ENCODE data around the gene YTHDC1. TPM values are rescaled to one million over a fixed set of nuclear protein-coding genes. Genes with fewer than 3 reads are reported as not detected.

YTHDC1 gene
- total RNA-seq, 1 donor from 2014 or later: 116 TPM

DNA sequence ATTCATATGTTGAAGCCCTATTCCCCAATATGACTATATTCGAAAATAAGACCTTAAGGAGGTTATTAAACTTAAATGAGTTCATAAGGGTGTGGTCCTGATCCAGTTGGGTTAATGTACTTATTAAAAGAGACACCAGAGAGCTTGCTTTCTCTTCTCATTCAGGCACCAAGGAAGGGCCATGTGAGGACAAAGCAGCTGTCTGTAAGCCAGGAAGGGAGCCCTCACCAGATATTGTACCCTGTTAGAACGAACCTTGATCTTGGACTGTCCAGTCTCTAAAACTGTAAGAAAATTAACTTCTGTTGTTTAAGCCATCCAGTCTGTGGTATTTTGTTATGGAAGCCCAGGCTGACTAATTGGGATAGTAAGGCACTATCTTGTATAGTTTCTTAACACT is 9.1 kb upstream of the YTHDC1 start:
- DNase-seq (ENCODE audit: low spot score): no peak

DNA sequence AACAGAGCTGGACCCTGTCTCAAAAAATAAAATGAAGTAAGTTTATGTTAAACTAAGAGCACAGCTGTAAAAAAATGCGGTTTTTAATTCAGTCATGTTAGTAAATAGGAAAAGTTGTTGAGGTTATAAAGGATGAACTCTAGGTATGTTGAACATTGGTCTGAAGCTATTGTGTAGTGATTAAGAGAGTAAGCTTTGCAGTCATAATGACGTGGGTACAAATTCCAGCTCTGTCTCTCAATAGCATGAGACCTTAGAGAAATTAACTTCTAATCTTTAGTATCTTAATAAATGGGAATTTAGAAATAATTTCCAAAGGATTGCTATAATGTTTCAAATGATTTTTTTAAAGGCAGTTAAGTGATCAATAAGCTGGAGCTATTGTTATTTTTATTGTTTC is 2.9 kb upstream of the YTHDC1 start:
- no peak for DNase-seq (ENCODE audit: low spot score)

DNA sequence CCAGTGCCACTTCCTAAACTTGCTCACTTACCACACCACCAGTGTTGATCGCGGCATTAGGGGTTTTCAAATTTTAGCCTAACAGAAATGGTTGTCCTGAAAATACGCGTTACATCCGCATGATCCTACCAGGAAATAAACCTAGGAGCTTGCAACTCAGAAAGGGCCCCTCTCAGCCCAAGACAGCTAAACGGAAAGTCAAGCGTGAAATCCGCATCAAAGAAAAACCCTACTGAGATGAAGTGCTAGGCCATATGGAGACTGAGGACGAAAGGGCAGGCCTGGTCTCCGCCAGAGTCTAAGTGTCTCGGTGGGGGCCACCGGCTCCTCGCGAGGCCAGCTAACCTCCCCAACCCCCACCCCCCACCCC is 626 bp downstream of the YTHDC1 start:
- DNase-seq (ENCODE audit: low spot score): no peak

DNA sequence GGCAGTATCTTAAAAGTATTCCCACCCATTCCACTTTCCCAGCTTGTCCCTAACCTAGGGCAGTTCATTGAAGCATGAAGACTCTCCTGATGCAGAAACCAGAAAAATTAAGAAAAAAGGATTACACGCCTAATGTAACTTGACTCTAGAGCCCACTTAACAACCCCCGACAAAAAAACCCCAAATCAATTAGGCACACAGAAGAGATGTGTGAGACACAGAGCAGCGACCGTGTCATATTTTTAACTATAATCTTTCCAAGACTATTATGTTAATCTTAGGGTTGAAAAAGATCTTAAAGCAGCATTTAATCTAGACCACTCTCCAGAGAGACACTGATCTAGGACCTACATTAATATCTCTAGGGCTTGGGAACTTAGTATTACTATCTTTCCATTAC is 1.3 kb downstream of the YTHDC1 start:
- no peak for DNase-seq (ENCODE audit: low spot score)

DNA sequence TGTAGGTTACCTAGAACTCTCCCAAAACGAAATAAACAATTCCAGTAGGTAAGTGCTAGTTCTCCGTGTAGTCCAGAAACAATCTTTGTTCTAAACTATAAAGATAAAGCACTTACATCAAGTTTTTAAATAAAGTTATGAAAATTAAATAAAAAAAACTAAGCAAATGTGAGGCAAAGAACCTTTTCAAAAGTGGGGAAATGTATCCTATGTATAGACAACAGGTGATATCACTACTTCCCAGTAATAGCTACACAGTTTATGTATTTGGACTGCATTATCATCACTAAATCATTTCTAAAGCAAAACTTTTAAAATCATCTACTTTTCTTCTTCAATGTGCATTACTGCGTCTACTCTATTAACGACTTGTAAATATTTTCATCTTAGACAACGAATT is 2.0 kb downstream of the YTHDC1 start:
- DNase-seq (ENCODE audit: low spot score): no peak

DNA sequence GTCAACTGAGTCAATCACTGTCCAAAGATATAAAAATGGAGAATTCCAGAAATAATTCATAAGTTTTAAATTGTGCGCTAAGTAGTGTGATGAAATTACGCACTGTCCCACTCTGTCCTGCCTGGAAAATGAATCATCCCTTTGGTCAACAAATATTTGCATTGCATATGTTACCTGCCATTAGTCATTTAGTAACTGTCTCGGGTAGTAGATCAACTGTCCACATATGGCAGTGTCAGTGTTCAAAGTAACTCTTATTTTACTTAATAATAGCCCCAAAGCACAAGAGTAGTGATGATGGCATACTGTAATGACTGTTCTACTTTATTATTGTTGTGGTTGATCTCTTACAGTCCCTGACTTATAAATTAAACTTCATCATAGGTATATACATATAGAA is 3.4 kb downstream of the YTHDC1 start:
- no peak for DNase-seq (ENCODE audit: low spot score)

DNA sequence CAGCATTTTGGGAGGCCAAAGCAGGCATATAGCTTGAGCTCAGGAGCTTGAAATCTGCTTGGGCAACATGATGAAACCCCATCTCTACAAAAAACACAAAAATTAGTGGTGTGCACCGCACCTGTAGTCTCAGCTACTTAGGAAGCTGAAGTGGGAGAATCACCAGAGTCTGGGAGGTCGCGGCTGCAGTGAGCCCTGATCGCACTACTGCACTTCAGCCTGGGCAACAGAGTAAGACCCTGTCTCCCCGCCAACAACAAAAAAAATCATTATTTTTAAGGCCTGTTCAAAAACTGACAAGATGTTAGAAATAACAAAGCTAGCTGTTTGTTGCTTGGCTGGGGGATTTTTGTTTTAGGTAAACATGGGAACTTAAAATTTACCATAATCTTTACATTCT is 5.1 kb downstream of the YTHDC1 start:
- DNase-seq (ENCODE audit: low spot score): no peak

DNA sequence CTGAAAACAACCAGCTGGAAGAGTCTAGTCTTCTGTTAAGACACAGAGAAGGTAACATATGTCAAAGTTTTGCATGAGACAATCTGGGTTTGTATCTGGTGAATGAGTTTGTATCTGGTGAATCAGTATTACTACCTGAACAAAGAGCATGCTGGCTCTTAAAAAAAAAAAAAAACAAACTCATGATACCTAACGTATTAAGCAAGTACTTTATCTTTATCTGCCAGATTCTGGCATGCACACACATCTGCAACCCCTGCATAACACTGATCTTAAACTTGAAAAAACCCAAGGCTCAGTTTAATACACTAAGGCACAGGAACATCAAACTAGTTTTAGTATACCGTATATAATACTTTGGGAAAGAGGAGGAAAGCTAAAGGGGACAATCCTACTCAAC is 5.8 kb downstream of the YTHDC1 start:
- DNase-seq (ENCODE audit: low spot score): no peak

DNA sequence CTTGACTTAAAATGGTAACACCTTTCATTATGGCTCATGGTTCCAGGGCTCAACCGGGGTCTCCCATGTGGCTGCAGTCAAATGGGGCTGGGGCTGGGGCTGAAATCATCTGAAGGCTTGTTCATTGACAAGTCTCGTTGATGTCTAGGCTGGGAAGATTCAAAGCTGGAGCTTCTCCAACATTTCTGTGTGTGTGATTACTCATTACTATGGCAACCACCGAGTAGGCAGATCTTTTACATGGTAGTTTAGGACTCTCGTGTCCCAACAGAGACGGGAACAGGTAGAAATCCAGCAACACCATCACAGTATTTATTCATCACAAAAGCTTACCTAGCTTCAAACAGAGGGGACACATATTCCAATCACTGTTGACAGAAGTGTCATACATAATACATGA is 7.8 kb downstream of the YTHDC1 start:
- DNase-seq (ENCODE audit: low spot score): no peak

DNA sequence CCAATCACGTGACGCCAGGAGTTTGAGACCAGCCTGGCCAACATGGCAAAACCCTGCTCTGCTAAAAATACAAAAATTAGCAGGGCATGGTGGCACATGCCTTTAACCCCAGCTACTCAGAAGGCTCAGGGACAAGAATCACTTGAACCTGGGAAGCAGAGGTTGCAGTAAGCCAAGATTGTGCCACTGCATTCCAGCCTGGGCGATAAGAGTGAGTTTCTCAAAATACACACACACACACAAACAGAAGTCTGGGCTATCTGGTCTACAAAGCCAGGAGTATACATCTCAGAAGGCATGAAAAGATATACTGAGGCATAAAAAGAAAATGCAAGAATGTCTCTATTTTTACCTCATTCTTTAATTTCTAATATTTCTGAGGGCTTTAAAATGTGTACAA is 11.3 kb downstream of the YTHDC1 start:
- no peak for DNase-seq (ENCODE audit: low spot score)

DNA sequence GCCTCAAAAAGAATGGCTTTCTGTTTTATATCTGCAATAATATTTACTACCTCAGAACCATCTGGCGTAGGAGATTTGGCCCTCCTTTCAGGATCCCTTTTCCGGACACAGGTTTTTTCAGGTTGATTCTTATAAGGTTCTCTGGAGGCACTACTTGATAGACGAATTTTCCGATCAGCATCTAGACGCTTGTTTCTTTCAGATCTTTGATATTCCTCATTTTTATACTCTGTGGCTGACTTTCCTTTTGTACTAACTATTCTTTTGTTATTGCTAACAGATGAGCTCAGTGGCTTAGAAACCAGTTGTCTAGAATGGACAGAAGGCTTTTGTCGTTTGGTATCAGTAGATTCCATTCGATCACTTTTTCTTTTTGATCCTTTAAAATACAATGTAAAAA is 12.4 kb downstream of the YTHDC1 start:
- DNase-seq (ENCODE audit: low spot score): no peak

DNA sequence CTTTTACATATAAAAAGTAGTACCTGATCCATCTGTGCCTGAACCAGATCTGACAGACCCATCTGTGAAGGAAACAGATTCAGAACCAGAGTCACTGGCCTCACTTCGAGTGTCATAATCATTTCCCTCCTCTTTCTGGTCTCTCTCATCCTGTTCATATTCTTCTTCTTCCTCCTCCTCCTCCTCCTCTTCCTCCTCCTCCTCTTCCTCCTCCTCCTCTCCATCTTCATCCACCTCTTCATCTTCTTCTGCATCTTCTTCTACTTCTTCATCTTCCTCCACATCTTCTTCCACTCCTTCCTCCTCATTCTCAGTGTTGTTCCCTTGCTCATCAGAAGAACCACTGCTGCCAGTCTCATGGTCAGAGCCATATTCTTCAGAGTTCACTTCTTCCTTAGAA is 12.9 kb downstream of the YTHDC1 start:
- DNase-seq (ENCODE audit: low spot score): no peak

DNA sequence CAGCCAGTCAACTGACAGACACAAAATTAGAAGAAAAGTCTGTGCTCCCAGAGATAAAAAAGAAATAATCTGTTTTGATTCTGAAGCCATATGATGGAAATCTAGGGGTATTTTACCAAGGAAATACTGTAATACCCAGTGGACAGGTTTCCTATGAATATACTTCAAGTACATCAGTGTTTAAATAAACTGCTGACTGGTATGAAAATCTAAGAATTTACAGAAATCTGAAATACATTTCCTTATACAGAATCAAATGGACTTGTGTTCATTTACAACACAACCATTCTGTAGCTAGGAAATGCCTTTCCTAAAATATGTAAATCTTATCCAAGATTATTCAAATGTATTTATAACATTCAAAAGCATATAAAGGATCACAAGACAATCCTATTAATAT is 13.4 kb downstream of the YTHDC1 start:
- DNase-seq (ENCODE audit: low spot score): no peak

DNA sequence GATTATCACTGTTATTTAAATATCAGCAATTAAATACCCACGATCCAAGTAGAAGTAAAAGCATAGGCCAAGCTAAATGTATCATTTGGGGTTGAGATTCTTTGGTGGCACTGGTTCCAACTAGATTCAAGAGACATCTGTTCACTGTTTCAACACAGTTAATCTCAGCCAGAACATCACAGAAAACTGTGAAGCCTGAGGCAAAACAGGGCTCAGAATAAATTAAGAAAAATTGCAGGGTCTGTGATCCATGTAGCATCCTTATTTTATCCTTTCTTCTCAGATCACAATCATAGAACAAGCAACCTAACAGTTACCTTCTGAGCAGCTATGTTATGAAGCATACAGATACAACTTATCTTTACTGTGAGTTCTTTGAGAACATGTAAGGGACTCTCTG is 23.7 kb downstream of the YTHDC1 start:
- no peak for DNase-seq (ENCODE audit: low spot score)

DNA sequence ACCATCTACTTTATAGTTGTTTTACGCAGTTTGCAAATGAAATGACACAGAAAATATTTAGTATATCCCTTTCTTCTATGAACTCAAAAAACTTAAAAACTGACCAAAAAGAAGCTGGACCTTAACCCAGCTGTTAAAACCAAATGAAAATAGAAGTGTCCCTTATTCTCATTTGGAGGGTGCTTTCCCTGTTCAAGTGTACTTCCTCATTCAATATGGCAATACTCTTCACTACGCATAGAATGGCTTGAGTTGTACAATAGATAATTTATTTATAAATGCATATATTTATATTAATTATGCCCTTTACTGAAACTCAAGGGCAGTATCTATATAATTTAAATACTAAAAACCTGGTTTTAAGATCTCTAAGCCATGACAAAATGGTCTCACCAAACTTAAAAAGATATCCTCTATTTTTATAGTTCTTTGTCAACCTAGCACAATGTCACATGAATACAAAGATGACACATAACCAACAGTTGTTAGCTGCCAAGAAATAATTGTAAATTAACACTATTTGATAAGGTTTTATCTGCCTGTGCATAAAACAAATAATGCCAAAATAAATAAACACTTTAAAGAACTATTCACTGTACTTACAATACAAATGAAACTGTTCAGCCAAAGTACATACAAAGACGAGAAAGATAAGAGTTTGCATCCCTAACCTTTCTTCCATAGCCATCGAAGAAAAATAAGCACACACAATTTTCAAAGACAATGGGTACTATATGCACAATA is 25.2 kb downstream of the YTHDC1 start:
- DNase-seq (ENCODE audit: low spot score): no peak

DNA sequence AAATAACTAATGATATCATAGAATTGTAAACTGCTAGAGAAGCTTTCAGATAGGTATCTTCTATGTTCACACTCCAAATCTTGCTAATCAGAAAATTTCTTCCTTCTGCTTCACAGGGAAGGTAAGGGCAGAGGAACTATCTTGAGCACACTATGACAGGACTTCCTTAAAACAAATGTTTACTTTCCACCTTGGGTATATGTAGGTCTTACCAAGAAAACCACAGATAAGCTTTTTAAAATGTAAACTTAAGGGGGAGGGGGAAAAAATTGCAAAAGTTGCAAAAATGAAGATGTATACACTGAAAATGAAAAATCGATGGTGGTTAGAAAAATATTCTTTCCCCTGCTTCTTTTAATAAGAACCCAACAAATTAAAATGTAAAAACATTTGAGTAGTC is 30.9 kb downstream of the YTHDC1 start:
- no peak for DNase-seq (ENCODE audit: low spot score)

DNA sequence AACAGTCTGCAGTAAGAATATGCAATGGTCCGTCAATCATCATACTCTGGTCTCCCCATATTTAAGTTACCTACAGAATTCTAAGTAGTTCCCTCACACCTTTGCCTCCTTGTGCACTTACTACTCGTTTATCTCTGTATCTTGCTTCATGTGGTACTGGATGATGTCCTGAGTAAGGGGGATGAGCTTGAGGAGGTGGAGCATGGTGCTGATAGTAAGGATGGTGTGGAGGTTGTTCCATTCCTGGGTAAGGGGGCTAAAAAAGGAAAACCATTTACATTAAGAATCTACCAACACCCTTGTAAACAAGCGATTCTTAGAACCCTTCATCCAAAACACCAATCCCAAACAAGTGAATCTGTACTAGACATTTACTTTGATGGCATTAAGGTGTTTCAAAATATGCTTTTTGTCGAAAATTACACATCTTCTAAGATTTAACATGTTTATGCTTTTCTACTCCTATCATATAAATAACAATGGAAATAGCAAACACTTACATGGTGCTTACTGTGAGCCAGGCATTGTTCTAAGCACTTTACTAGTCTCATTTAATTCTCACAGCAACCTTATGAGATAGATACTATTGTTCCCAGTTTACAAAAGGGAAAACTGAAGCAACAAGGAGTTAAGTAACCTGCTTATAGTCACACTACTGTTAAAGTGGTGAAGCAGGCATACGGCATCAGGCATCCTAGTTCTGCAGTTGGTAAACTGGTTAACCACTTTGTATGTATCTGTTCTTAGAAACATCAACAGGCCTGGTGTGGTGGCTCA is 33.5 kb downstream of the YTHDC1 start:
- DNase-seq (ENCODE audit: low spot score): no peak

DNA sequence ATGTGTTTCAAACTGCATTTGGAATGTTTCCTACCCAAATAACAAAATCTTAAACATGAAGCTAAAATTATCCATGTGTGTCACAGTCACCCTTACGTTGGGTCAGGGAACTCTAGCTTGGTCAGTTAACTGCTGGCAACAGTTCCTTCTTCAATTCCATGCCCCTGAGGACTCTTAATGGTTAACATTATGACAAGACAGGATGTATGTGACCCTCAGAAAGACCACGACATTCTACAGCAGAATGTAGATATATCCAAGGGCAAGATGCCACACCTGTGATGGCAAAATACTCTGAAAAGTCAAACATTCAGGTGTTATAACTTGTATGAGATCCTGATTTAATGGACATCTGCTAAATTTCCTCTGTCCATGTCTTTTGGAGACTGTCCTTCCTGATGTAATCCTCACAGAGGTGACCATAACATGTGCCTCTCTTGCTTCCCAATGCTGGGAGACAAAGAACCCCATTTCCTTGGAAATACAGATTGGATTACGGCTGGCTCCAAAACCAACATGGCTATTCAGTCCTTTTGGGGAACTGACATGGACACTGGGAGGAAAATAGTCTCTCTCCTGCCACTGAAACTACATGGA is 39.1 kb downstream of the YTHDC1 start:
- DNase-seq (ENCODE audit: low spot score): no peak

DNA sequence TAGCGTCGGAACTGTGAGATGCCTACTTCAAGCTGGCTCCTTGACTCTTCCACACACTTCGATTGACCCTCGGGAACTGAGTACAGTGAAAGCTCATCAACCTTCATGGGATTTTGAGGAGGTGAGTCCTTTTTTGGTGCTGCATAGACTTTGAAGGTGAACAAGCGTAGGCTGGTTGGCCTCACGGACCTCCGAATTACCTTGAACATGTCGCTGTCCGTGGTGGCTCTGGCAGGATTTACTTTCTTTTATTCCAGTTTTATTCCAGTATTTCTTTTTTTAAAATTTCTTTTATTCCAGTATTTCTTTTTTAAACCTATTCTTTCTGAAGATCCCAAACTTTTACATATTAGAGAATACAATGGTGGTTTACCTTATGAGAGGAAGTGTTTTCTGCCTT is 45.2 kb downstream of the YTHDC1 start:
- DNase-seq (ENCODE audit: low spot score): no peak

DNA sequence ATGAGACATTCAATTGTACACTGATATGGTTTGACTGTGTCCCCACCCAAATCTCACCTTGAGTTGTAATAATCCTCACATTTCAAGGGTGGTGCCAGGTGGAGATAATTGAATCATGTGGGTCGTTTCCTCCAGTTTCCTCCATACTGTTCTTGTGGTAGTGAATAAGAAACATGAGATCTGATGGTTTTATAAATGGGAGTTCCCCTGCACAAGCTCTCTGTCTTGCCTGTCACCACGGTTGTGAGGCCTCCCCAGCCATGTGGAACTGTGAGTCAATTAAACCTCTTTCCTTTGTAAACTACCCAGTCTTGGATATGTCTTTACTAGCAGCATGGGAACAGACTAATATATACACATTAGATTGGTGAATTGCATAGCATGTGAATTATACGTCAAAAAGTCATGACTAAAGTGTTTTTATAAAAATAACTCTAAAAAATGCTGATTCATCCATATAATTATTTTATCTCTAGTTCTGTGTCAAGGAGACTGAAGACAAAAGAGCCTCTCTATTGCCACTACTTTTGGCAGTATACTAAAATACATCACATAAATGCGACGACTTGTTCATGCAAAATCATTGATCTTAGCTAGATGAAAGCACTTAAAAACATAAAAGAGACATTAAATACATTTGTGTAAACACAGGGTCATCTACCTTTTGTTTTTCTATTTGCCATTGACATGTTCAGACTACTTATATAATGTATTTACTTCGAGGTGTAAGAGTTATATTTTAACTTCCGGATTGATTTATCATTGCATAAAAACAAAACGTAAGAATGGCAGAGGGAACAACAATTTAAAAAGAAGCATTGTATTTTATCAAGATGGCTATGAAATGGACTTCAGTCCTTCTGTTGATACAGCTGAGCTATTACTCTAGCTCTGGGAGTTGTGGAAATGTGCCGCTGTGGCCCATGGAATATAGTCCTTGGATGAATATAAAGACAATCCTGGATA is 50.1 kb downstream of the YTHDC1 start:
- DNase-seq (ENCODE audit: low spot score): no peak

DNA sequence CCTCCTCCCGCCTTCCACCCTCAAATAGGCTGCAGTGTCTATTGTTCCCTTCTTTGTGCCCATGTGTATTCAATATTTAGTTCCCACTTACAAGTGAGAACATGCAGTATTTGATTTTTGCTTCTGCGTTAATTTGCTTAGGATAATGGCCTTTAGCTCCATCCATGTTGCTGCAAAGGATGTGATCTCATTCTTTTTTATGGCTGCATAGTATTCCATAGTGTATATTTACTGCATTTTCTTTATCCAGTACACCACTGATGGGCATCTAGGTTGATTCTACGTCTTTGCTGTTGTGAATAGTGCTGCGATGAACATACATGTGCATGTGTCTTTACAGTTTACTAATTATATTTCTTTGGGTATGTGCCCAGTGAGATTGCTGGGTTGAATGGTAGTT is 52.8 kb downstream of the YTHDC1 start:
- DNase-seq (ENCODE audit: low spot score): no peak

DNA sequence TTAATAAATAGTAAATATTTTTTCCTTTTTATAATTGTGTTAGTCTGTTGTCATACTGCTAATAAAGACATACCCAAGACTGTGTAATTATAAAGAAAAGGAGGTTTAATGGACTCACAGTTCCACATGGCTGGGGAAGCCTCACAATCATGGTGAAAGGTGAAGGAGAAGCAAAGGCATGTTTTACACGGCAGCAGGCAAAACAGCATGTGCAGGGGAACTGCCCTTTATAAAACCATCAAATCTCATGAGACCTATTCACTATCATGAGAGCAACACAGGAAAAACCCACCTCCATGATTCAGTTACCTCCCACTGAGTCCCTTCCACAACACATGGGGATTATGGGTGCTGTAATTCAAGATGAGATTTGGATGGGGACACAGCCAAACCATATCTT is 58.6 kb downstream of the YTHDC1 start:
- no peak for DNase-seq (ENCODE audit: low spot score)
